PC-9 (cell line): ENCODE data around the gene TP53RK.

Experiments used
- CTCF ChIP-seq: fragments of 200-600 bp; sonication (generic); conservative IDR thresholded peaks from 2 replicates; pipeline ENCODE4 v1.6.1; 2017; ENCODE audit warnings: mixed run types, antibody characterized with exemption, mild to moderate bottlenecking, moderate library complexity
- EZH2 ChIP-seq: fragments of 200-600 bp; sonication (generic); IDR thresholded peaks from 2 replicates; pipeline ENCODE4 v1.8.0; 2017; ENCODE audit warnings: antibody characterized with exemption, low read depth

- TF ChIP-seq CTCF (no peak), EZH2 (no peak)
Measured at GRCh38 chr20:46702447-46703203, 13.4 kb upstream of the TP53RK start.
